ENCODE data around the gene GPRIN3. TPM values are rescaled to one million over a fixed set of nuclear protein-coding genes. Genes with fewer than 3 reads are reported as not detected.

Gene GPRIN3
- total RNA-seq, 3 donors from 2014 or later, result 7.4 to 13.2 (median 10.6) TPM

Other genes with a start within 250 kb of the GPRIN3 start
- 1 to 10 TPM; 2.9 to 3.9 (median 3.8) TPM for gene TIGD2, start 196.3 kb downstream of the GPRIN3 start, total RNA-seq

Data from activated T-cell treated with anti-CD3 and anti-CD28 coated beads, Interleukin-2, amount 50 U/mL, for 4 hours (primary cell).